HuH-7 (cell line): ENCODE data around the gene EYS.
"Not testable (repeated sequence)": the region's sequence is repeated elsewhere in the genome, so short reads cannot be mapped to it uniquely, and the experiment has no call there.

Experiments
- DNase-seq: peaks from one replicate; pipeline ENCODE4 v3.0.0; 2011; ENCODE audit warnings: low spot score

EYS gene

DNA sequence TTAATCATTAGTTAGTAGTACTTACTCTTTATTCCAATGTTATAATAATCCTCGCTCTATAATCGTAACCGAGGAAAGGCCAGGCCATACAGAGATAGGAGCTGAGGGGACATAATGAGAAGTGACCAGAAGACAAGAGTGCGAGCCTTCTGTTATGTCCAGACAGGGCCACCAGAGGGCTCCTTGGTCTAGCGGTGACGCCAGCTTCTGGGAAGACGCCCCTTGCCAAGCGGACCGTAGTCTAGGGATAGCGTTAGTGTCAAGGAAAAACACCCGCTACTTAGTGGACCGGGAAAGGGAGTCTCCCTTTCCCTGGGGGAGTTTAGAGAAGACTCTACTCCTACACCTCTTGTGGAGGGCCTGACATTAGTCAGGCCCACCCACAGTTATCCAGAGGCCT lies 1237.6 kb downstream of the EYS start:
- DNase-seq: not testable (repeated sequence)

DNA sequence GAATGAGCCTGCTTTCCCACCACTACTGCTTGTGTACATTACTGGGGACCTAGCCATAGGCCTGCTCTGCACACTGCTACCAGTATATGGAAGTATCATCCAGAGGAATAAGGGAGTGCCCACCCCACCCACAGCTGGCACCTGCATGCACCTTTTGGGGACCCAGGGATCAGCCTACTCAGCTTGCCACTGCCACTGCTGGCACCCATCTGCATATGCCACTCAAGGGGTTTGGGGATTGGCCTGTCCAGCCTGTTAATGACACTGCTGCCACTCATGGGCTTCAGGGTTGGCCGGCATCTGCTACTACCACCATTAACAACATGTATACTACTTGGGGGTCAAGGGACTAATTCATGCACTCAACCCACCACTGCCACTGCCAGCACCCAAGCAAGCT lies 1239.4 kb downstream of the EYS start:
- no peak for DNase-seq

- no peak for DNase-seq
These were observed 1247.5 kb downstream of the EYS start for GRCh38 chr6:64459411-64459944.

DNA sequence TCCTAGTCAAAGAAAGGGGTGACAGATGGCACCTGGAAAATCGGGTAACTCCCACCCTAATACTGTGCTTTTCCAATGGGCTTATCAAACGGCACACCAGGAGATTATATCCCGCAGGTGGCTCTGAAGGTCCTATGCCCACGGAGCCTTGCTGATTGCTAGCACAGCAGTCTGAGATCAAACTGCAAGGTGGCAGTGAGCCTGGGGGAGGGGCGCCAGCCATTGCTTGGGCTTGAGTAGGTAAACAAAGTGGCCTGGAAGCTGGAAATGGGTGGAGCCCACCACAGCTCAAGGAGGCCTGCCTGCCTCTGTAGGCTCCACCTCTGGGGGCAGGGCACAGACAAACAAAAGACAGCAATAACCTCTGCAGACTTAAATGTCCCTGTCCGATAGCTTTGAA lies 1258.9 kb downstream of the EYS start:
- not testable (repeated sequence) for DNase-seq

DNA sequence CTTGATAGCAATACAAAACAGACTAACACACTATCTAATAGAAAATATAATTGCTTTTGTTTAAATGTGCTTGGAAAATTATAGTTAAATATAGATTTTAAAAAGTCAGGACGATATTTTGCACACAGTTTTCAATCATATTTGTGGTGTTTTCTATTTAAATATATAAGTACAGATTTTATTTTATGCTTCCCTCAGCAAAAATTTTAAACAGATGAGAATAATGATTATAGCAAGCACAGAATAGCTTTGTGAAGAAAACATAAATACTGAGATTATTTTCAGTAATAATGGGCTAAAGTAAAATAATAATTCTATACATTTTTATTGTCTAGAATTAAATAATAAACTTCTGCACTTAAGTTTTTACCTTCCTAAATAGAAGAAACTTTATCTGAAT lies 1262.0 kb downstream of the EYS start:
- no peak for DNase-seq

DNA sequence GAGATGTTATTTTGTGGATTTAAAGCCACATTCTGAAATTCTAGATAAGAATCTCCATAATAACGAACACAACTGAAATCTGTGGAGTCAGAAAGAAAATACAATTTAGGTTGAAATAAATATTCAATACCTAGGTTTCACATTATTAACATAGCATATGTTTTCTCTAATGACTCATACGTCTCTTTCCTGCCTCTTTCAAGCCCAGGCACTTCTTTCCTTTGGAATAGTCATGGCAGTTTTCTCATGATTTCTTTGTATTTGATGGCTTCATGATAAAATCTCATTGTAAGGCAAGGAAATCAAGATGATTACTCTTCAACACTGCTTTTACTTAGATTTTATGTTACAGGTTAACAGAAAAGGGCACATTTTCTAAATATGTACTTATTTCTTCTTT lies 1267.8 kb downstream of the EYS start:
- DNase-seq: no peak

DNA sequence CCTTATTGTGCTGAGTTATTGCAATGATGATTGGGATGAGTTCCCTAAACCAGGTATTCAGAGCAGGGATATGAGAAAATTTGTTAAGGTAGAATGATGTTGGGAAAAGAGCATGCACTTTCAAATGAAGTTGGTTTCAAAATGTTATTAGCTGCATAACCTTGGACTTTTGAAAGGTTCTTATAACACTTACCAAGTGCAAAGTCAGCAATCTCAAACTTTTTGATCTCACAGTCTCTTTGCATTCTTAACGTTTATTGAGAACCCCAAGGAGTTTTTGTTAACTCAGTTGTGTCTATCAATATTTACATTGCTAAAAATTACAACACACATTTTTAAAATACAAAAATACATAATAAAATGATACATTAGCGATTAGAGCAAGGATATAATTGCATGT lies 1269.0 kb downstream of the EYS start:
- no peak for DNase-seq

GRCh38 chr6:64429926-64430325 lies 1277.1 kb downstream of the EYS start:
- DNase-seq: no peak

- no peak for DNase-seq
These were observed 1278.8 kb downstream of the EYS start for GRCh38 chr6:64428186-64428585.

- no peak for DNase-seq
These were observed 1291.1 kb downstream of the EYS start for GRCh38 chr6:64415926-64416325.

DNA sequence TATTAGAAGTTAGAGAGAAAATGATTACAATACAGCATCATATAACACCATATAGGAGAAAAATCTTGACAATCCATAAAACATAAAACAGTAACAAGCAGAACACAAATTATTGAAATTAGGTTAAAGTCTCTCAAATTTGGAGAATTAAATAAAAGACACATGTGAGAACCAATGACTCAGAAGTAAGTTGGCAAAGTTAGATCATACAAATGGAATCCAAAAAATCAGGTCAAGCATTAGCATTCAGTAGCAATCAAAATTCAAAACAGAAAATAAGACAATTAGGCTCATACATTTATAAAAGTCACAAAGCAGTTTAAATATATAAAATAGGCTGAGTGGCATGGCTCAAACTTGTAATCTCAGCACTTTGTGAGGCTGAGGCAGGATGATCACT lies 1295.8 kb downstream of the EYS start:
- no peak for DNase-seq

DNA sequence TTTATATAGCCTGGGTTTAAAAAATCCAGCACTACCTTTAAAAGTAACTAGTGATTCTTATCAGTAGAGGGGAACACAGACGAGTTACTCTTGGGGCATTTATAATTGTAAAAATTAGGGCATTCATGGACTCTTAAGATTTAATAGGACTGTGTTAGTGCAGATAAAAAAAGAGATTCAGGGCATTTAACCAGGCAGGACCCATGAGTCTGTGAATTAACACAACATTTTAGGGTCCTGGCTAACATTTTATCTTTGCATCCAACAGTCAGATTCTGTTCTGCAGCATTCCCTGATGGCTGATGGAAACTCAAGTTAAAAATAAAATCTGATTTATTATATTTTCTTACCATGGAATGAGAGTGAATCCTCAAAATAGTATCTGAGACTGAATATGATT lies 1297.1 kb downstream of the EYS start:
- no peak for DNase-seq

DNA sequence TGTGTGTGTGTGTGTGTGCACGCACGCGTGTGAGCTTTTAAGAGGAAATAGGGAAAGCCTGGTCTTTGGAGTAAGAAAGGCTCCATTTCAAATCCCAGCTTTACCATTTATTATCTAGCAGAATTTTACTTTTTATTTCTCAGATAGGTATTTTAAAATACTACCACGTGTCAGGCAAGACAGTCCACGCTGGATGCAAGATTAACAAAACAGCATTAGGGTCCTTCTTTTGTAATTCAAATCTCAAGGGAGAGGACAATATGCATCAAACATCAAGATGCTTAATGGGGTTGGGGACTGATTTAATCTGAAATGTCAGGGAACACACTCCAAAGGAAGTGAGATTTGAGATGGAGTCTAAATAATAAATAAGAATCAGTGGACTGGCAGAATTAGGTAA lies 1302.6 kb downstream of the EYS start:
- DNase-seq: no peak

DNA sequence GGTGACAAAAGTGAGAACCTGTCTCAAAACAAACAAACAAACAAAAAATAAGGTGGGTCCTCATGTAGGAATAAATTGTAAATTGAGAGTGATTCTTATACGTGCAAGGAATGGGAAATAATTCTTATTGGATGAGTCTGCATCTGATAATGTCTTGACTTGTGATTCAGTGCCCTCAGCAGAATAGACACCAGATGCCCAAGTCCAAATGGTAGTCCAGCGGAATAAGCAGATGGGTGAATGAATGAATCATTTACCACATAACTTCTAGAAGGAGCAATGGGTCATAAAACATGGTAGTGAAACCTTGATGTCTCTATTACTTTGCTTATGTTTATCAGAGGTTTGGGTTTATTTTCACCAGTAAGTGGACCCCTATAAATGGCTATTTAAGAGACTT lies 1323.7 kb downstream of the EYS start:
- DNase-seq: no peak

GRCh38 chr6:64376394-64376793 lies 1330.6 kb downstream of the EYS start:
- no peak for DNase-seq

DNA sequence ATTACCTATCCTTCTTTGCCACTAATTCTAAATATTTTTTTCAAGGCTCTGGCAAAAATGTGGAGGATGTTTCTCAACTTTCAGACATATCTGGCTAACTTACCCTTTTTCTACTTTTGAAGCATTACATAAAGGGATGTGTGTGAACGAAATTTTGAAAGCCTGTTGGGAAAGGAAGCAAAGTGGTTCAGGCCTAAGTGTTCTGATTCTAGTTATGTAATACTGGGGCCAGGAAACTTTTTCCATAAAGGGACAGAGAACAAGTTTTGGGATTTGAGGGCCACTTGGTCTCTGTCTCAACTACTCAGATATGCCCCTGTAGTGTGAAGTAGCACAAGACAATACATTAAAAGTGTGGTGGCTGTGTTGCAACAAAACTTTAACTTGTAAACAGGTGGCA lies 1349.6 kb downstream of the EYS start:
- no peak for DNase-seq

- no peak for DNase-seq
These were observed 1359.6 kb downstream of the EYS start for GRCh38 chr6:64347411-64347810.

DNA sequence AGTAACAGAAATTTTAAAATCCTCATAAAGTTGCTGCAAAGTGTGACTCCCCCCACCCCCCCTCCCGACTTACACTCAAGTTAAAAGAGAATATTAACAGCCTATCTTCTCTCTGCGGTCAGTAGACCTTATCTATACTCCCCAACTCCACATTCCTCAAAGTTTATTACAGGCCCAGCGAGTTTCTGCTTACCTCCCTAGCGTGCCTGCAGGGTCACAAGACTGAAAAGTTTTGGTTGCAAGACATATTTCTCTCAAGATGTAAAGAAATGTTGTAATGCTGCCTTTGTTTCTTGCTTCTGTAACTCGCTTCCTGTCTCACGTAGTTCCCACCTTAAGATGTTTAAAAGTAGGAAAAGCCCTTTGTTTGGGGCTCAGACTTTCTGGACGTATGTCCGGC lies 1371.8 kb downstream of the EYS start:
- DNase-seq: no peak

GRCh38 chr6:64334636-64335035 lies 1372.4 kb downstream of the EYS start:
- DNase-seq: no peak

- DNase-seq: no peak
These were observed 1376.2 kb downstream of the EYS start for GRCh38 chr6:64330694-64331307.

DNA sequence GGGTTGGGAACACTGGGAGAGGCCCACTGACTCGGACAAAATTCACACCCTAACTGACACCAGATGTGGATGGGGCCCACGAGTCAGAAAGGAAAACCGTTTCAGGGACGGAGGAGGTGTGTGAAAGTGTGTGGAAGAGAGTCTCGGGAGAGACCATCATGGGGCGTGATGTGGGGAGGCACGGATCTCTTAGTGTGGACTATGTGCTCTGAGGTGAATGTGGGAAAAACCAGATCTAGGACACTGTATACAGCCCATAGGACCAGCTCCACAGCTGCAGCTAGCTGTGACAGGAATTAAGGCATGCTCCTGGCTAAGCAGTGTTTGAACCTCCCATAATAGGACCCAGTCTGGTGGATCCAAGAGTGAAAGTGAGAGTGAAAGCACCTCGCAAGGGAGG lies 1380.1 kb downstream of the EYS start:
- DNase-seq: no peak

GRCh38 chr6:64325093-64325492 lies 1381.9 kb downstream of the EYS start:
- DNase-seq: no peak

- DNase-seq: no peak
These were observed 1396.8 kb downstream of the EYS start for GRCh38 chr6:64310214-64310613.
